Neural cell (in vitro differentiated cells): Measurements from ENCODE around the gene PRKACB. TPM values are rescaled to one million over a fixed set of nuclear protein-coding genes. Genes with fewer than 3 reads are reported as not detected.

Experiments
- H2AFZ ChIP-seq: fragments of 200-600, 300-800 bp; sonication (generic), shearing (Covaris generic); 2 replicates; pipeline ENCODE4 v1.6.0; 2014; ENCODE audit warnings: low read depth, mild to moderate bottlenecking, antibody characterized with exemption, low read length, moderate library complexity
- H3F3A ChIP-seq: fragments of 200-600 bp; shearing (Covaris generic); 2 replicates; pipeline ENCODE4 v1.6.1; 2016; ENCODE audit warnings: mild to moderate bottlenecking, moderate library complexity, mixed read lengths, antibody characterized with exemption, low read length; ENCODE audit not compliant: insufficient read depth, poor library complexity, severe bottlenecking
- H3K27ac ChIP-seq: fragments of 200-600, 300-800 bp; sonication (generic), shearing (Covaris generic); 2 replicates; pipeline ENCODE4 v1.5.1; 2014; ENCODE audit warnings: mild to moderate bottlenecking, low read length, moderate library complexity
- H3K27me3 ChIP-seq: fragments of 300-800, 200-600 bp; sonication (generic), shearing (Covaris generic); 2 replicates; pipeline ENCODE4 v1.6.0; 2014; ENCODE audit warnings: mild to moderate bottlenecking, low read depth, low read length, moderate library complexity; ENCODE audit not compliant: insufficient read depth
- H3K36me3 ChIP-seq: fragments of 300-800, 200-600 bp; sonication (generic), shearing (Covaris generic); 2 replicates; pipeline ENCODE4 v1.5.1; 2014; ENCODE audit warnings: mild to moderate bottlenecking, antibody characterized with exemption, low read length, moderate library complexity; ENCODE audit not compliant: insufficient read depth
- H3K4me2 ChIP-seq: fragments of 300-800, 200-600 bp; sonication (generic), shearing (Covaris generic); 2 replicates; pipeline ENCODE4 v1.6.0; 2014; ENCODE audit warnings: mild to moderate bottlenecking, low read length
- H3K4me3 ChIP-seq: fragments of 300-800, 200-600 bp; sonication (generic), shearing (Covaris generic); 2 replicates; pipeline ENCODE4 v1.5.1; 2014; ENCODE audit warnings: mild to moderate bottlenecking, low read length, moderate library complexity
- H3K79me2 ChIP-seq: fragments of 200-600 bp; shearing (Covaris generic); replicated peaks from 2 replicates; pipeline ENCODE4 v1.6.0; 2014; ENCODE audit warnings: mild to moderate bottlenecking, low read length, moderate library complexity; ENCODE audit not compliant: insufficient read depth
- H3K9ac ChIP-seq: fragments of 300-800, 200-600 bp; sonication (generic), shearing (Covaris generic); 2 replicates; pipeline ENCODE4 v1.6.1; 2016; ENCODE audit warnings: mild to moderate bottlenecking, low read length, mixed read lengths
- H3K9me2 ChIP-seq: fragments of 200-600 bp; shearing (Covaris generic); 2 replicates; pipeline ENCODE4 v1.6.1; 2016; ENCODE audit warnings: mild to moderate bottlenecking, low read length, mixed read lengths; ENCODE audit not compliant: insufficient read depth
- H3K9me3 ChIP-seq: fragments of 200-600, 300-800 bp; sonication (generic), shearing (Covaris generic); 2 replicates; pipeline ENCODE4 v1.6.1; 2016; ENCODE audit warnings: mild to moderate bottlenecking, mixed run types, low read length, moderate library complexity, mixed read lengths
- H4K20me1 ChIP-seq: fragments of 200-600 bp; shearing (Covaris generic); 2 replicates; pipeline ENCODE4 v1.6.1; 2016; ENCODE audit warnings: mild to moderate bottlenecking, mixed run types; ENCODE audit not compliant: insufficient read depth
- EP300 ChIP-seq: fragments of 450-650 bp; conservative IDR thresholded peaks from 2 replicates; pipeline ENCODE4 v1.6.1; 2014; ENCODE audit warnings: antibody characterized with exemption, mild to moderate bottlenecking, moderate library complexity; ENCODE audit not compliant: poor library complexity, severe bottlenecking
- EZH2 ChIP-seq: fragments of 200-600, 300-800 bp; shearing (Covaris generic), sonication (generic); IDR thresholded peaks from 2 replicates; pipeline ENCODE4 v1.6.1; 2014; ENCODE audit warnings: antibody characterized with exemption, low read length, borderline replicate concordance, mild to moderate bottlenecking; ENCODE audit not compliant: insufficient read depth, poor library complexity, severe bottlenecking
- MXI1 ChIP-seq: fragments of 450-650 bp; conservative IDR thresholded peaks from 2 replicates; pipeline ENCODE4 v1.6.1; 2014; ENCODE audit warnings: antibody characterized with exemption, mild to moderate bottlenecking; ENCODE audit not compliant: poor library complexity, severe bottlenecking
- POLR2AphosphoS5 ChIP-seq: IDR thresholded peaks from 2 replicates; pipeline ENCODE4 v1.6.1; 2012
- RAD21 ChIP-seq: fragments of 450-650 bp; conservative IDR thresholded peaks from 2 replicates; pipeline ENCODE4 v1.6.1; 2014; ENCODE audit warnings: antibody characterized with exemption, mild to moderate bottlenecking, moderate library complexity
- SMC3 ChIP-seq: fragments of 450-650 bp; conservative IDR thresholded peaks from 2 replicates; pipeline ENCODE4 v1.6.1; 2014; ENCODE audit warnings: antibody characterized with exemption, mild to moderate bottlenecking, moderate library complexity; ENCODE audit not compliant: poor library complexity
- TAF1 ChIP-seq: IDR thresholded peaks from 2 replicates; pipeline ENCODE4 v1.6.1; 2012; ENCODE audit warnings: low read depth
- polyA plus RNA-seq: library from polyadenylated mRNA; depleted of rRNA; stranded (reverse); fragments of >200 nt; gene quantifications from 2 replicates; pipeline ENCODE4 v1.2.3, GENCODE V29; 2014
- TF ChIP-seq, protein P1 (sequence below): IDR thresholded peaks from 2 replicates; pipeline ENCODE4 v1.6.1; 2012; ENCODE audit warnings: borderline replicate concordance
- TF ChIP-seq, protein P2 (sequence below): fragments of 450-650 bp; IDR thresholded peaks from 2 replicates; pipeline ENCODE4 v1.5.1; 2014; ENCODE audit warnings: antibody characterized with exemption, mild to moderate bottlenecking, moderate library complexity; ENCODE audit not compliant: poor library complexity, severe bottlenecking

PRKACB gene
- polyA plus RNA-seq, 1 donor from 2014 or later = 979 TPM

DNA sequence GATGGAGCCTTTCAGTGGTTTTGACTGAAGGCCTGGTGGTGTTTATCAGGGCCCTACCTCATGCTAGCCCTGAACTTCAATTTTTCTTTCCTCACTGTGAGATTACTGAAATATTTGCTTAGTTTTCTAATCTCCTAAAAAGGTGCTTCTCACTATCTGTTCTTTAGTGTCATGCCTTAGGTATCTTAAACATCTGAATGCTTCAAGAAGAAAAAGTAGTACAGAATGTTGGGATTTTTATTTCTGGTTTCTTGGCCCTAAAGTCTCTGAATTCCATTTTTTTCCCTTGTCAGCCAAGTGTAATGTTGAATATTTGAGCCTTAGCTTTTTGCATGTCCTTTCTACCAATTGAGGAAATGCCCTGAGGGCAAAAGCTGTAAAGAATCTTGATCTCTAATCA lies 47.9 kb upstream of the PRKACB start:
- no peaks in the 10 kb centered on the region for H3K9me2 ChIP-seq
- TF ChIP-seq TAF1 = no peak
- no peak for TF ChIP-seq EP300
- TF ChIP-seq SMC3 = no peak
- TF ChIP-seq, protein P1, sequence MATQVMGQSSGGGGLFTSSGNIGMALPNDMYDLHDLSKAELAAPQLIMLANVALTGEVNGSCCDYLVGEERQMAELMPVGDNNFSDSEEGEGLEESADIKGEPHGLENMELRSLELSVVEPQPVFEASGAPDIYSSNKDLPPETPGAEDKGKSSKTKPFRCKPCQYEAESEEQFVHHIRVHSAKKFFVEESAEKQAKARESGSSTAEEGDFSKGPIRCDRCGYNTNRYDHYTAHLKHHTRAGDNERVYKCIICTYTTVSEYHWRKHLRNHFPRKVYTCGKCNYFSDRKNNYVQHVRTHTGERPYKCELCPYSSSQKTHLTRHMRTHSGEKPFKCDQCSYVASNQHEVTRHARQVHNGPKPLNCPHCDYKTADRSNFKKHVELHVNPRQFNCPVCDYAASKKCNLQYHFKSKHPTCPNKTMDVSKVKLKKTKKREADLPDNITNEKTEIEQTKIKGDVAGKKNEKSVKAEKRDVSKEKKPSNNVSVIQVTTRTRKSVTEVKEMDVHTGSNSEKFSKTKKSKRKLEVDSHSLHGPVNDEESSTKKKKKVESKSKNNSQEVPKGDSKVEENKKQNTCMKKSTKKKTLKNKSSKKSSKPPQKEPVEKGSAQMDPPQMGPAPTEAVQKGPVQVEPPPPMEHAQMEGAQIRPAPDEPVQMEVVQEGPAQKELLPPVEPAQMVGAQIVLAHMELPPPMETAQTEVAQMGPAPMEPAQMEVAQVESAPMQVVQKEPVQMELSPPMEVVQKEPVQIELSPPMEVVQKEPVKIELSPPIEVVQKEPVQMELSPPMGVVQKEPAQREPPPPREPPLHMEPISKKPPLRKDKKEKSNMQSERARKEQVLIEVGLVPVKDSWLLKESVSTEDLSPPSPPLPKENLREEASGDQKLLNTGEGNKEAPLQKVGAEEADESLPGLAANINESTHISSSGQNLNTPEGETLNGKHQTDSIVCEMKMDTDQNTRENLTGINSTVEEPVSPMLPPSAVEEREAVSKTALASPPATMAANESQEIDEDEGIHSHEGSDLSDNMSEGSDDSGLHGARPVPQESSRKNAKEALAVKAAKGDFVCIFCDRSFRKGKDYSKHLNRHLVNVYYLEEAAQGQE = no peak
- no peak for TF ChIP-seq RAD21
- no peak for TF ChIP-seq POLR2AphosphoS5
- no peak for TF ChIP-seq EZH2
- TF ChIP-seq, protein P2, sequence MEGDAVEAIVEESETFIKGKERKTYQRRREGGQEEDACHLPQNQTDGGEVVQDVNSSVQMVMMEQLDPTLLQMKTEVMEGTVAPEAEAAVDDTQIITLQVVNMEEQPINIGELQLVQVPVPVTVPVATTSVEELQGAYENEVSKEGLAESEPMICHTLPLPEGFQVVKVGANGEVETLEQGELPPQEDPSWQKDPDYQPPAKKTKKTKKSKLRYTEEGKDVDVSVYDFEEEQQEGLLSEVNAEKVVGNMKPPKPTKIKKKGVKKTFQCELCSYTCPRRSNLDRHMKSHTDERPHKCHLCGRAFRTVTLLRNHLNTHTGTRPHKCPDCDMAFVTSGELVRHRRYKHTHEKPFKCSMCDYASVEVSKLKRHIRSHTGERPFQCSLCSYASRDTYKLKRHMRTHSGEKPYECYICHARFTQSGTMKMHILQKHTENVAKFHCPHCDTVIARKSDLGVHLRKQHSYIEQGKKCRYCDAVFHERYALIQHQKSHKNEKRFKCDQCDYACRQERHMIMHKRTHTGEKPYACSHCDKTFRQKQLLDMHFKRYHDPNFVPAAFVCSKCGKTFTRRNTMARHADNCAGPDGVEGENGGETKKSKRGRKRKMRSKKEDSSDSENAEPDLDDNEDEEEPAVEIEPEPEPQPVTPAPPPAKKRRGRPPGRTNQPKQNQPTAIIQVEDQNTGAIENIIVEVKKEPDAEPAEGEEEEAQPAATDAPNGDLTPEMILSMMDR = no peak
- TF ChIP-seq MXI1 = no peak
- no peaks in the 10 kb centered on the region for H3K27me3 ChIP-seq
- no peak overlapping the region for H3K27ac ChIP-seq
- H3K9me3 ChIP-seq = no peaks in the 10 kb centered on the region
- no peak overlapping the region for H3K4me3 ChIP-seq
- no peak overlapping the region for H3K4me2 ChIP-seq
- no peak overlapping the region for H3K9ac ChIP-seq
- H3K79me2 ChIP-seq = peaks cover 30% of the 10 kb centered on the region
- no peaks in the 10 kb centered on the region for H4K20me1 ChIP-seq
- no peaks in the 10 kb centered on the region for H3F3A ChIP-seq
- H2AFZ ChIP-seq = no peak overlapping the region
- H3K36me3 ChIP-seq = no peaks in the 10 kb centered on the region

- Histone ChIP-seq H3K4me2 (no peak overlapping the region), H3K36me3 (no peaks in the 10 kb centered on the region), H3K4me3 (no peak overlapping the region), H3K27ac (no peak overlapping the region), H4K20me1 (no peaks in the 10 kb centered on the region), H3K9me3 (no peaks in the 10 kb centered on the region), H2AFZ (no peak overlapping the region), H3K27me3 (no peaks in the 10 kb centered on the region), H3K9me2 (no peaks in the 10 kb centered on the region), H3K9ac (no peak overlapping the region), H3F3A (no peaks in the 10 kb centered on the region), H3K79me2 (peaks cover 17% of the 10 kb centered on the region)
- TF ChIP-seq EZH2 (no peak), POLR2AphosphoS5 (no peak), MXI1 (no peak), TAF1 (no peak), SMC3 (no peak), RAD21 (no peak), EP300 (no peak)
- TF ChIP-seq, protein P2 = no peak
- TF ChIP-seq, protein P1 = no peak
Measured at GRCh38 chr1:84101204-84101603, 42.9 kb upstream of the PRKACB start.
